NCI-H1417 treated with DMSO at 0.1 percent for 48 hours (cell line): Measurements from ENCODE around the gene HOXA3.

Source experiments
- DNase-seq: peaks from one replicate; lab custom pipeline; 2025; lab: John Stamatoyannopoulos, UW

The HOXA3 gene

DNA sequence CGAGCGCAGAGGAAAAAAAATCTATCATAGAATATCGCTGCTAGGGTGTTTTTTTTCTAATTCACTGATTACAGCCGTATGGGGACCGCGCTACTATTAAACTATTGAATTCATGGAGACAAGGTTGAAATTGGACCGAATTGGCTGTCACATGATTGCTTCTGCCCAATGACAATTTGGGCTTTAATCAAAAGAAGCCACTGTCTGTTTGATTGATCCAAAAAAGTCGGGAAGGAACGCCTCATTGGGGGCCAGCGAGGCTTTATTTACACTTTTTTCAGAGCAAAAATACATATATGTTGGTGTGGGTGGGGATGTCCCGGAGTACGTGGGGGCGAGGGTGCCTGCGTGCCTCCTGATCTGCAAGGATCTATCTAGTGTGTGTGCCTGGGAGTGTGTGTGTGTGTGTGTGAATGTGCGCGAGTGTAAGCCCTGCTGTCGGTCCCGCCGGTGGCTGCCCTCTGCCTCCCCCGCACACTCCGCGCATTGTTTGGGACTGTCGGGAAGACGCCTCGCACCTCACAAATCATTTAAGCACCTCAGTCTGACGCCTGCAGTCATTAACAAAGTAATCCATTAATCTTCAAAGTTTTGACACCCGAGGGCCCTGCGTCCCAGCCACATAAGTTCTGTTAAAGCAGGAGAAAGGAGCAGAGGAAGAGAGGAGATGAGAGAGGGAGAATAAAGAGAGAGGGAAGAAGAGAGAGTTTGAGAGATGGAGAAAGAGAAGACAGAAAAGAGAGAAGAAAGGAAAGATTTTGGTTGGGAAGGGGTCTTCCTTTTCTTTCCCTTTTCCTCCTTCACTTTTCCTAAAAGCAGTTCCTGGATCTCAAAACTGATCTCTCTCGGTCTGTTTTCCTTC is 49.6 kb downstream of the HOXA3 start, which contains the start of gene HOXA2:
TSS of gene HOXA2 (minus strand) at position 103 of the 862 bp plus-strand sequence. CDS start 183 bp downstream, outside the sequence.
- DNase-seq: no peak

GRCh38 chr7:27101957-27102580 is 50.3 kb downstream of the HOXA3 start:
- no peak for DNase-seq

DNA sequence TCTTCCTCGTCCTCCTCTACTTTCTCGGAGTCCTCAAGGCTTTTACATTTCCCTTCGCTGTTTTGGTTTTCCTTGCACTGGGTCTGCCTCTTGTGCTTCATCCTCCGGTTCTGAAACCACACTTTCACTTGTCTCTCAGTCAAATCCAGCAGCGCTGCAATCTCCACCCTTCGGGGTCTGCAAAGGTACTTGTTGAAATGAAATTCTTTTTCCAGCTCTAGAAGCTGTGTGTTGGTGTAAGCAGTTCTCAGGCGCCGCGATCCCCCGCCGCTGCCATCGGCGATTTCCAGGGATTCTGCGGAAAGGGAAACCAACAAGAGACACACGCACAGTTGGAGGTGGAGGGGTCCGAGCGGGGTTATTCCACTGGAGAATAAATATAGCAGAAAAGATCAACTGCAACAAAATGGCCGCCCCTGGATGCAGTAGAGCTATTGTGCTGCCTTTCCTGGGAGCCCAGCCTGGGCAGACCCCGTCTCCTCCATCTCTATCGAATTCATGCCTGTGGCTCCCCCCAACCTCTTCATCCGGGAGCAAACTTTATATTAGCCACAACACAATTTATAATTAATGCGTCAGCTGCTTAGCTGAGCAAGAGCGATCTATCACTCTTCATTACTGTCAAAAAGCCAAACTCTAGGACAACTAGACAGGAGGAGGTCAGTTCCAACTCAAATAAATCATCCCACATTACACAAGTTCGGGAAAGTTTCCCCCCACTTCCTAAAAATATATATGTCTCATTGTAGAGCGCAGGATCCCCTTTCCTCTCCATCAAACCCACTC is 51.0 kb downstream of the HOXA3 start:
- DNase-seq: no peak

DNA sequence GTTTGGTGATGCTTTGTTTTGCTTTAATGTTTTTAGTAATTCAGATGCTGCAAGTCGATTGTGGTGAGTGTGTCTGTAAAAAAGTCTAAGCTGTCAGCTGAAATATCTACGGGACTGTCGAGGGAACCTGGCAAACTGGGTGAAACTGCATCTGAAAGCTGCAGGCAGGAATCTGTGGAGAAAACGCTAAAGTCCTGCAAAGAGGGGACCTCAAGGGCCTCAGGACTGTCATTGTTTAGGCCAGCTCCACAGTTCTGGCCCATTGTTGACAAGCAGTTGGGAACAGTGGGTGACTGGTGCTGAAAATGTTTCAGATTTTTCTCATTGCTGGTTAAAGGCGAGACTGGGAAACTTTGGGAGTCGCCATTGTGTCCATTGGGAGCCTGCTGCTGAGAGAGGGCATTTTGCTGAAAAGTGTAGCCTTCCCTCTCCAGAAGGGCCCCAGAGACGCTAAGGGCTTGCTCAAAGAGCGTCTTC is 51.7 kb downstream of the HOXA3 start:
- no peak for DNase-seq

DNA sequence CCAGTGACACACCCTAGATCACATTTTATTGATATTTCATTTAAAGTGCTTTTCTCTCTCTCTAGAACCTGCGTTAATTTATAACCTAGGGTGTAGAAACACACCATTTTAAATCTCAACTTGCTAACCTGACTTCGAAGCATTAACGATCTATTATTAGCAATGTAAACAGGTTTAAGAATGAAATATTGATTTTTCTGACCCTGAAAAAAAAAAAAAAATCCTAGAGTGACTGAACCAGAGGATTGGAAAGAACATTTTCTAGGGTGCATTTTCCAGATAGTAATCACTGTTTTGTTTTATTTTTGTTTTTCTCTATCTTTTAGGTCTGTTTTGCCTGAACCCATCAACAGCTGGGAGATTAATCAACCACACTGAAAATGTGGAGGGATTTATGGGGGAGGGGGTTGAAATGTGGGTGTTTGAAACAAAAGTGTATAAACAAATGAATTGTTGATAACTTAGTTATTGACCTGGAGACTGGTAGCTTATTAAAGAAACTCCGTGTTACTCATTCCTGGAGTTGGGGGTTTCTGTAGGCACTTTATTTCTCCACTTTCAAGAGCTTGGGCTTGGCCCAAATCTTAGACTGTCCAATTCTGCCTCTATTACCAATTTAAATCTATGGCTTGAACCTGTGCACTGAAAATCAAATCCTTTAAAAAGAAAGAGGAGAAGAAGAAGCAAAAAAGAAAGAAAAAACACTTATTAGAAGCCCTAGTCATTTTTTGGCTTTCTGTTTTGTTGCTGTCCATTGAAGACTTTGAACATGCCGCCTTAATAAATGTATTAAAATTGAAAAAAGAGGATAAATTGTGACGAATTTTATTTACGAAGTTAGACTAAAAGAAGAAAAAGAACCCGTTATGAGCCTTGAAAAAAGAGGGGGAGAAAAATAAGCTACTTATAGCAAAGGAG is 52.7 kb downstream of the HOXA3 start:
- no peak for DNase-seq

- no peak for DNase-seq
Measured at GRCh38 chr7:27098578-27099451, 53.6 kb downstream of the HOXA3 start.

- no peak for DNase-seq
Measured at GRCh38 chr7:27097686-27098577, 54.5 kb downstream of the HOXA3 start.

GRCh38 chr7:27096768-27097514 is 55.4 kb downstream of the HOXA3 start:
- no peak for DNase-seq

DNA sequence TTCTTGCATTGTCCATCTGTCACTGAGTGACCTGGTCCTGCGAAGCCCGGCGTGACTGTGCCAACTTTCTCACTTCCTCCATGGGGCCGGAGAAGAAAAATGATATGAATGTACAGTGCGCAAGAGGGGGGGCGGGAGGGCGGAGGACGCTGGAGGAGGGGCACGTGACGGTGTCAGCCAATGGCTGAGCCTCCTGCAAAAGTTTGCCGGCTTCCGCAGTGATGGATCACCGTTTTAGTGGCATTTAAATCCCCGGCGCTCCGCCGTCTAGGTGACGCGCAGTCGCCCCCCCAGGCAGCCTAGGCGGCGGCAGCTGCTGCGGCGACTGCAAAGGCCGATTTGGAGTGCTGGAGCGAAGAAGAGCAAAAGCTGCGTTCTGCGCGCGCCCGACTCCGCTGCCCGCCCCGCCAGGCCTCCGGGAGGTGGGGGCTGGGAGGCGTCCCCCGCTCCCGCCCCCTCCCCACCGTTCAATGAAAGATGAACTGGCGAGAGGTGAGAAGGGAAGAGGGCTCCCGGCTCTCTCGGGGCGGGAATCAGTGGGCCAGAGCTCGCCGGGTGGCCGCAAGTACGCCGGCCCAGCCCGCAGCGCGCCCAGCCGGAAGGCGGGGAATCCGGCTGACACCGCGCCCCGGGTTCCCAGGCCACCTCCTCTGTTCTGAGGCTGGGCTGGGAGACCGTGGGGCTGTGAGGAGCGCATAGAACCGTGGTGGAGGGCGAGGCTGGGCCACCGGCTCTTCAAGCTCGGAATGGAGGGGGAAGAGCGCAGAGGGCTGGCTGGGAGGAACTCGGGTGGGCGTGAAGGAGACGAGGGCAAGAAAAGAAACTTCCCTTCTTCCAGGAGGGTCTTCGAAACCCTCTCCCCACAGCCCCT is 56.3 kb downstream of the HOXA3 start, which contains the start of gene HOXA1:
TSS of gene HOXA1 (minus strand) at position 104 of the 871 bp plus-strand sequence. CDS start at position 16, 88 bp downstream.
- peak; percentile 83 for DNase-seq

DNA sequence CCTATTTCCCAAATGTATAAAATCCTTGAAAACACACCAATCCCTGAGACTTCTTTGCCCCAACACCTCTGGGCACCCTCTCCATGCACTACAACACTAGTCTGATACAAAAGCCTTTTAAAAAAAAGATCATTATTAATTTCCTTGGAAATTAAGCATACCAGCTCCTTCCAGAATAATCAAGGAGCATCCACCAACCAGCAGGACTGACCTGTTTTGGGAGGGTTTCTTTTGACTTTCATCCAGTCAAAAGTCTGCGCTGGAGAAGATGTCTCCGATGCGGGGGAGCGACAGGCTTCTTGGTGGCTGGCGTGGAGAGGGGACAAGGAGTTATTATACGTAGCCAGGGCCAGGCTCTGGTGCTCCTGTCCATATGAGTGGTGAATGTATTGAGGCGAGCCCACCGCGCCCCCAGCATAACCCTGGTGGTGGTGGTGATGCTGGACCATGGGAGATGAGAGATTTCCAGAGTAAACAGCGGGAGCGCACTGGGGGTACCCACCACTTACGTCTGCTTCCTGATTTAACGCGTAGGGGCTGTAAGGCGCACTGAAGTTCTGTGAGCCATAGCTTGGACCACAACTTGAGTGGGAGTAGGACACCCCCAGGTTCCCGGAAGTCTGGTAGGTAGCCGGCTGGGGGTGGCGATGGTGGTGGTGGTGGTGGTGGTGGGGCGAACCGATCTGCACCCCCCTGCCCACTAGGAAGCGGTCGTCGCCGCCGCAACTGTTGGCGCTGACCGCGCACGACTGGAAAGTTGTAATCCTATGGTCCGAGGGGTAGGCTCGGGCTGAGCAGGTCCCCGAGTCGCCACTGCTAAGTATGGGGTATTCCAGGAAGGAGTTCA is 57.1 kb downstream of the HOXA3 start:
- DNase-seq: no peak

- DNase-seq: no peak
Measured at GRCh38 chr7:27094304-27095049, 57.9 kb downstream of the HOXA3 start.

DNA sequence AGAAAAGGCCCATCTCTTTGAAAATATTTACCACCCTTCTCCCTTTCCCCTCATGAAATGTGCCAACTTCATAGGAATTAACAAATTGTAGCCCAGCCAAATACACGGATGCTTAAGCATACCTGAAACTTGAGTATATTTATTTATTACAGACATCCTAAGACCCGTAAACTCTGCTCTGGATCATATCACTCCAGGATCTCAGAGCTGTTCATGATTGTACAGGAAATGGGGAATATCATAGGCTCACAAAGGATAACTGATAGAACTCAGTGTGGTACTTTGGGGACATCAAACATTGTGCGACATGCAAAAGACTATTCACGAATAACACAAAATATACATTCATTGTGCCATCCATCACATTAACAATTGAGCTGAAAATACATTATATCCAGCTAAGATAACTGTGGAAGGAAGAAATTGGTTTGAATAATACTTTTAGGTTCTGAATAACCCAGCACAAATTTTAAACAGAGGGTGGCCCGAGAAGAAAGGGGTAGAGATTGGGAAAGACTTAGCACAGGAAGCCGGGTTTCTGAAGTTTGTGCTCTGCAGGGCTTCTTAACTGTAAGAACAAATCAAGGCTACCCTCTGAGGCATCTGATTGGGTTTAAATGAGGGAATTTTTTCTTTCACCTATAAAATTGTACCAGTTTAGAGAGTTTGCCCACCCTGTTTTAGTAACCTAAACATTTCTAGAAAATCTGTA is 59.0 kb downstream of the HOXA3 start:
- no peak for DNase-seq

GRCh38 chr7:27092819-27093110 is 59.6 kb downstream of the HOXA3 start:
- DNase-seq: no peak

DNA sequence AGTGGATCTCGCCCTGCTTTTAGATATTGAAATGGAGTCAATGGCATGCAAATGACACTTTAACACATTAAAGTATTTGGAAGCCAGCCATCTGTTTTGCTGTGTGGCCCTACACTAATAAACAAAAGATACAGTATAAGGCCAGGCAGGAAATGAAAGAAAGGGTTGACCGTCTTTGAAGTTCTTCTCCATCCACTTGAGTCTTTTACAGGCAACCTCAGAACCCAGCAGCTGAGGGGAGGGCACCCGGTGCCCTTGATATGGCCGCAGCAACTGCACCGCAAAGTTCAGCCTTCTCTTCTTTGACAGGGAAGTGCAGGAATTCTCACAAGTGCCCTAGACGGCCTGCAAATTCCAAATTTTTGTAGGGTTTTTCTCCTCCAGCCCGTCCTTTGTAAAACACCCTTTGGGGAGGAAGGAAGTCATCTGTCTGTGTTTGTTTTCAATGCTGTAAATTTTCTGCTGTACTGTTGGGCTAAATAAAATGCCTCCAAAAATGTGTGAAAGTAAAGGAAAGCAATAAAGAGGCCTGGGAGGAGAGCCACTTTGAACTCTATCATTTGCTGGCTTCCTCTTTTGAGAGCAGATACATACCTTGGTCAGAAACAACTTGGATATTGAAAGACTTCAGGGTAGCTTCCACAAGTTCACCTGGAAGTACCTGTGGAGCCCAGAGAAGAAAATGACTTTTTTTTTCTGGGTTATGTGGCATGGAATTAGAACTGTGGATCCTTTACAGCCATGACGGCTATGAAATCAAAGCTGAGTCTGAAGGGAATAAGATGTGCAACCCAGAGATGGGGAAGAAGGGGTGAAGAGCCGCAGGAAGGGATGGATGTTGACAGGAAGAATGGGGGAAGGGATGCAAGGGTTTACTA is 60.2 kb downstream of the HOXA3 start:
- DNase-seq: no peak
